Neural cell (in vitro differentiated cells): ENCODE results near the gene ARHGEF11.

ENCODE experiments used
- CTCF ChIP-seq: fragments of 450-650 bp; IDR thresholded peaks from 2 replicates; pipeline ENCODE4 v1.5.1; 2014; ENCODE audit warnings: antibody characterized with exemption, mild to moderate bottlenecking, moderate library complexity; ENCODE audit not compliant: poor library complexity, severe bottlenecking
- EP300 ChIP-seq: fragments of 450-650 bp; conservative IDR thresholded peaks from 2 replicates; pipeline ENCODE4 v1.6.1; 2014; ENCODE audit warnings: antibody characterized with exemption, mild to moderate bottlenecking, moderate library complexity; ENCODE audit not compliant: poor library complexity, severe bottlenecking
- EZH2 ChIP-seq: fragments of 200-600, 300-800 bp; shearing (Covaris generic), sonication (generic); IDR thresholded peaks from 2 replicates; pipeline ENCODE4 v1.6.1; 2014; ENCODE audit warnings: antibody characterized with exemption, low read length, borderline replicate concordance, mild to moderate bottlenecking; ENCODE audit not compliant: insufficient read depth, poor library complexity, severe bottlenecking
- MXI1 ChIP-seq: fragments of 450-650 bp; conservative IDR thresholded peaks from 2 replicates; pipeline ENCODE4 v1.6.1; 2014; ENCODE audit warnings: antibody characterized with exemption, mild to moderate bottlenecking; ENCODE audit not compliant: poor library complexity, severe bottlenecking
- POLR2AphosphoS5 ChIP-seq: IDR thresholded peaks from 2 replicates; pipeline ENCODE4 v1.6.1; 2012
- TAF1 ChIP-seq: IDR thresholded peaks from 2 replicates; pipeline ENCODE4 v1.6.1; 2012; ENCODE audit warnings: low read depth
- TF ChIP-seq, protein P1 (sequence below): IDR thresholded peaks from 2 replicates; pipeline ENCODE4 v1.6.1; 2012; ENCODE audit warnings: borderline replicate concordance

DNA sequence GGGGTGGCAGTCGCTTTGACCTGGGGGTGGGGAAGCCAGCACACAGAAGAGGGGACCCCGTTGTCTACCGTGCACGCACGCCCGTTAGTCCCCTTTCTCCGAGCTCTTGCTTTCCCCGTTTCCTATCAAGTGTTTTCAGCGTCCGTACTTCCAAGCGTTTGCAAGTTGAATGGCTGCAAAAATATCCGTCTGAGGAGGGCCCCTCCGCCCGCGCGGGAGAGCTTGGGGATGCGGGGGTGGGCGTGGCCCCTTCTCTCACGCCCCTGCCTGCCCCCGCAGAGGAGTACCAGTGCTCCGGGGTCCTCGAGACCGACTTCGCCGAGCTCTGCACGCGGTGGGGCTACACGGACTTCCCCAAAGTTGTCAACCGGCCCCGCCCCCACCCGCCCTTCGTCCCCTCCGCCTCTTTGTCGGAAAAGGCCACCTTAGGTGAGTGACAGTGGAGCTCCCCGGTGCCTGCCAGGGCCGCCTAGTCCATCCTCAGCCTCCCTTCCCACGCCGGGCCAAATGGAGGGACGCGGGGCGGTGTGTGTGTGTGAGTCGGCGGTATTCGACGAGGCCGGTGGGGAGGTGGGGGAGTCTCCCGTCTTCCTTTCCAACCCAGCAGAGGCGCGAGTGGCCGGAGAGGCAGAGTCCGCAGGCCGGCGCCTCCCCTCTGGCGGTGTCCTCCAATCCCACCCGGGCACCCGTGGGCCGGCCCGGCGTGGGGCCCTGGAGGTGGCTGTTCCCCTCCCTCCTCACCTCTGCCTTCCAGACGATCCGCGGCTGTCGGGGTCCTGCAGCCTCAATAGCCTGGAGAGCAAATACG, 121.7 kb downstream of the ARHGEF11 start:
- TF ChIP-seq CTCF (no peak), MXI1 (no peak), TAF1 (no peak), EZH2 (no peak), EP300 (no peak), POLR2AphosphoS5 (no peak)
- TF ChIP-seq, protein P1, sequence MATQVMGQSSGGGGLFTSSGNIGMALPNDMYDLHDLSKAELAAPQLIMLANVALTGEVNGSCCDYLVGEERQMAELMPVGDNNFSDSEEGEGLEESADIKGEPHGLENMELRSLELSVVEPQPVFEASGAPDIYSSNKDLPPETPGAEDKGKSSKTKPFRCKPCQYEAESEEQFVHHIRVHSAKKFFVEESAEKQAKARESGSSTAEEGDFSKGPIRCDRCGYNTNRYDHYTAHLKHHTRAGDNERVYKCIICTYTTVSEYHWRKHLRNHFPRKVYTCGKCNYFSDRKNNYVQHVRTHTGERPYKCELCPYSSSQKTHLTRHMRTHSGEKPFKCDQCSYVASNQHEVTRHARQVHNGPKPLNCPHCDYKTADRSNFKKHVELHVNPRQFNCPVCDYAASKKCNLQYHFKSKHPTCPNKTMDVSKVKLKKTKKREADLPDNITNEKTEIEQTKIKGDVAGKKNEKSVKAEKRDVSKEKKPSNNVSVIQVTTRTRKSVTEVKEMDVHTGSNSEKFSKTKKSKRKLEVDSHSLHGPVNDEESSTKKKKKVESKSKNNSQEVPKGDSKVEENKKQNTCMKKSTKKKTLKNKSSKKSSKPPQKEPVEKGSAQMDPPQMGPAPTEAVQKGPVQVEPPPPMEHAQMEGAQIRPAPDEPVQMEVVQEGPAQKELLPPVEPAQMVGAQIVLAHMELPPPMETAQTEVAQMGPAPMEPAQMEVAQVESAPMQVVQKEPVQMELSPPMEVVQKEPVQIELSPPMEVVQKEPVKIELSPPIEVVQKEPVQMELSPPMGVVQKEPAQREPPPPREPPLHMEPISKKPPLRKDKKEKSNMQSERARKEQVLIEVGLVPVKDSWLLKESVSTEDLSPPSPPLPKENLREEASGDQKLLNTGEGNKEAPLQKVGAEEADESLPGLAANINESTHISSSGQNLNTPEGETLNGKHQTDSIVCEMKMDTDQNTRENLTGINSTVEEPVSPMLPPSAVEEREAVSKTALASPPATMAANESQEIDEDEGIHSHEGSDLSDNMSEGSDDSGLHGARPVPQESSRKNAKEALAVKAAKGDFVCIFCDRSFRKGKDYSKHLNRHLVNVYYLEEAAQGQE, result no peak
